Stimulated activated CD8-positive, alpha-beta memory T cell treated with anti-CD3 and anti-CD28 coated beads, Interleukin-7, amount 100 ng/mL, for 1 hour (primary cell): Measurements from ENCODE around the gene PSAPL1.

Experiments
- DNase-seq, 2 donors: peaks; one replicate each; pipeline ENCODE4 v3.0.0-alpha.2; 2020; ENCODE audit warnings: low read depth in 2 of 2

The PSAPL1 gene

GRCh38 chr4:7419961-7420660, 14.6 kb downstream of the PSAPL1 start:
- no peak for DNase-seq

GRCh38 chr4:7418131-7418943, 16.4 kb downstream of the PSAPL1 start:
- no peak for DNase-seq

- no peak for DNase-seq
Measured at GRCh38 chr4:7417639-7418038, 17.1 kb downstream of the PSAPL1 start.

GRCh38 chr4:7416745-7417432, 17.8 kb downstream of the PSAPL1 start:
- DNase-seq = no peak

- DNase-seq = no peak
Measured at GRCh38 chr4:7415927-7416686, 18.6 kb downstream of the PSAPL1 start.

GRCh38 chr4:7414736-7415510, 19.8 kb downstream of the PSAPL1 start:
- DNase-seq = no peak

GRCh38 chr4:7414046-7414445, 20.7 kb downstream of the PSAPL1 start:
- DNase-seq = no peak

- no peak for DNase-seq
Measured at GRCh38 chr4:7412554-7412912, 22.2 kb downstream of the PSAPL1 start.

- no peak for DNase-seq
Measured at GRCh38 chr4:7411896-7412553, 22.7 kb downstream of the PSAPL1 start.

GRCh38 chr4:7411491-7411890, 23.2 kb downstream of the PSAPL1 start:
- no peak for DNase-seq

GRCh38 chr4:7410446-7410845, 24.3 kb downstream of the PSAPL1 start:
- no peak for DNase-seq

GRCh38 chr4:7408166-7408565, 26.6 kb downstream of the PSAPL1 start:
- DNase-seq = no peak

- no peak for DNase-seq
Measured at GRCh38 chr4:7403001-7403400, 31.7 kb downstream of the PSAPL1 start.

- no peak for DNase-seq
Measured at GRCh38 chr4:7402526-7402925, 32.2 kb downstream of the PSAPL1 start.

- DNase-seq = no peak
Measured at GRCh38 chr4:7400671-7401298, 33.9 kb downstream of the PSAPL1 start.

GRCh38 chr4:7399440-7400234, 35.1 kb downstream of the PSAPL1 start:
- DNase-seq = no peak

GRCh38 chr4:7398788-7399439, 35.8 kb downstream of the PSAPL1 start:
- DNase-seq = no peak

GRCh38 chr4:7398104-7398423, 36.7 kb downstream of the PSAPL1 start:
- no peak for DNase-seq
